SK-N-SH (cell line): ENCODE measurements around the gene COL25A1. TPM values are rescaled to one million over a fixed set of nuclear protein-coding genes. Genes with fewer than 3 reads are reported as not detected.

Source experiments
- CTCF ChIA-PET: fragments of 300-600, 350-600 bp; formaldehyde crosslinking; extraction: SDS; loops from one replicate; lab custom pipeline; 2021; lab: Yijun Ruan, JAX
- POLR2A ChIA-PET: fragments of 350-600 bp; sonication (Branson Sonifier 250); formaldehyde crosslinking; extraction: SDS; loops from one replicate; lab custom pipeline; 2020; ENCODE audit warnings: antibody characterized with exemption, inconsistent platforms; lab: Yijun Ruan, JAX
- DNase-seq: peaks from one replicate; pipeline ENCODE4 v3.0.0; 2012
- H2AFZ ChIP-seq: fragments of 200-600 bp; sonication (generic); 2 replicates; pipeline ENCODE4 v1.8.1; 2016; ENCODE audit warnings: antibody characterized with exemption, mild to moderate bottlenecking, low read depth
- H3F3A ChIP-seq: fragments of 200-600 bp; sonication (generic); replicated peaks from 2 replicates; pipeline ENCODE3; 2016; ENCODE audit warnings: antibody characterized with exemption, mild to moderate bottlenecking; ENCODE audit not compliant: insufficient read depth
- H3K27ac ChIP-seq, 2 experiments: fragments of 200-500 bp in 1 of 2; fragments of 200-600 bp in 1 of 2; sonication (Bioruptor generic) in 1 of 2; sonication (generic), shearing (Covaris generic) in 1 of 2; 2 replicates each; pipeline versions ENCODE4 v1.5.1 to v1.6.1; 2014 to 2016; ENCODE audit warnings: low read depth in 2 of 2, inconsistent platforms in 1 of 2, low read length in 1 of 2, mild to moderate bottlenecking in 1 of 2, mixed read lengths in 1 of 2
- H3K27me3 ChIP-seq: fragments of 200-600 bp; sonication (generic), shearing (Covaris generic); 2 replicates; pipeline ENCODE4 v1.6.1; 2016; ENCODE audit warnings: mixed run types; ENCODE audit not compliant: insufficient read depth
- H3K36me3 ChIP-seq, 2 experiments: fragments of 200-500 bp in 1 of 2; fragments of 200-600 bp in 1 of 2; sonication (Bioruptor generic) in 1 of 2; sonication (generic) in 1 of 2; replicated peaks in 1 of 2; 2 replicates each; pipeline versions ENCODE3 to v1.5.1; 2014 to 2016; ENCODE audit warnings: low read length in 1 of 2, mild to moderate bottlenecking in 1 of 2; ENCODE audit not compliant: insufficient read depth in 2 of 2, control insufficient read depth in 1 of 2
- H3K4me1 ChIP-seq, 2 experiments: fragments of 200-500 bp in 1 of 2; fragments of 200-600 bp in 1 of 2; sonication (Bioruptor generic) in 1 of 2; sonication (generic), shearing (Covaris generic) in 1 of 2; 2 replicates each; pipeline versions ENCODE4 v1.5.1 to v1.6.1; 2014 to 2016; ENCODE audit warnings: low read depth in 1 of 2, low read length in 1 of 2, mixed run types in 1 of 2; ENCODE audit not compliant: insufficient read depth in 2 of 2, control insufficient read depth in 1 of 2
- H3K4me2 ChIP-seq: fragments of 200-600 bp; sonication (generic), shearing (Covaris generic); 2 replicates; pipeline ENCODE4 v1.6.1; 2017; ENCODE audit warnings: mixed run types
- H3K4me3 ChIP-seq, 2 experiments: fragments of 200-500 bp in 1 of 2; fragments of 200-600 bp in 1 of 2; sonication (Bioruptor generic) in 1 of 2; sonication (generic), shearing (Covaris generic) in 1 of 2; 2 replicates each; pipeline versions ENCODE4 v1.5.1 to v1.8.1; 2014 to 2016; ENCODE audit warnings: low read depth in 2 of 2, inconsistent platforms in 1 of 2, low read length in 1 of 2, mild to moderate bottlenecking in 1 of 2, mixed read lengths in 1 of 2, moderate library complexity in 1 of 2
- H3K79me2 ChIP-seq: fragments of 200-600 bp; sonication (generic); 2 replicates; pipeline ENCODE4 v1.8.1; 2017; ENCODE audit warnings: mild to moderate bottlenecking; ENCODE audit not compliant: insufficient read depth
- H3K9ac ChIP-seq: fragments of 200-600 bp; sonication (generic); 2 replicates; pipeline ENCODE4 v1.6.1; 2017; ENCODE audit warnings: mixed run types
- H3K9me2 ChIP-seq: fragments of 200-600 bp; sonication (generic); 2 replicates; pipeline ENCODE4 v1.6.1; 2017; ENCODE audit warnings: mixed run types
- H3K9me3 ChIP-seq: fragments of 200-600 bp; sonication (generic); 2 replicates; pipeline ENCODE4 v1.6.1; 2017; ENCODE audit warnings: mixed run types, mild to moderate bottlenecking, moderate library complexity
- H4K20me1 ChIP-seq: fragments of 200-600 bp; sonication (generic); 2 replicates; pipeline ENCODE4 v1.6.1; 2017; ENCODE audit warnings: mild to moderate bottlenecking, mixed run types; ENCODE audit not compliant: insufficient read depth
- CTCF ChIP-seq: fragments of 200-600 bp; sonication (generic); IDR thresholded peaks from 2 replicates; pipeline ENCODE4 v1.6.1; 2017; ENCODE audit warnings: antibody characterized with exemption, mild to moderate bottlenecking, moderate library complexity
- JUND ChIP-seq: IDR thresholded peaks from 2 replicates; pipeline ENCODE4 v1.4.0; 2012
- MAX ChIP-seq: IDR thresholded peaks from 2 replicates; pipeline ENCODE4 v1.4.0; 2012; ENCODE audit warnings: low read depth
- PBX3 ChIP-seq: IDR thresholded peaks from 2 replicates; pipeline ENCODE4; 2012
- REST ChIP-seq: IDR thresholded peaks from 2 replicates; pipeline ENCODE4 v1.6.1; 2012; ENCODE audit warnings: mild to moderate bottlenecking, low read depth, low read length, moderate library complexity
- RXRA ChIP-seq: IDR thresholded peaks from 2 replicates; pipeline ENCODE4 v1.4.0; 2012; ENCODE audit warnings: low read depth, mild to moderate bottlenecking, borderline replicate concordance
- SMC3 ChIP-seq: IDR thresholded peaks from 2 replicates; pipeline ENCODE4 v1.6.1; 2012; ENCODE audit warnings: low read depth, low read length, improper control_type of control experiment
- TAF1 ChIP-seq: IDR thresholded peaks from 2 replicates; pipeline ENCODE4 v1.6.1; 2012; ENCODE audit warnings: low read depth, mild to moderate bottlenecking, low read length, moderate library complexity, borderline replicate concordance
- TCF12 ChIP-seq: IDR thresholded peaks from 2 replicates; pipeline ENCODE4 v1.4.0; 2012
- USF1 ChIP-seq: IDR thresholded peaks from 2 replicates; pipeline ENCODE4 v1.4.0; 2012; ENCODE audit warnings: low read depth, borderline replicate concordance
- USF2 ChIP-seq: fragments of 150-350 bp; IDR thresholded peaks from 2 replicates; pipeline ENCODE4 v1.6.1; 2017; ENCODE audit warnings: antibody characterized with exemption, low read length, low read depth, borderline replicate concordance
- YY1 ChIP-seq: IDR thresholded peaks from 2 replicates; pipeline ENCODE4 v1.4.0; 2012; ENCODE audit warnings: low read depth, mild to moderate bottlenecking
- WGBS: methylation state at CpG from one replicate; pipeline ENCODE4 v1.1.6; 2017; ENCODE audit warnings: low lambda C conversion rate; 5-methylcytosine and 5-hydroxymethylcytosine counted together
- polyA plus RNA-seq, 3 experiments: library from polyadenylated mRNA; depleted of rRNA; stranded (reverse); fragments of >200 nt; gene quantifications; 2 replicates each; pipeline ENCODE4 v1.2.3, GENCODE V29; 2012

The COL25A1 gene
- polyA plus RNA-seq, 1 of the 3 experiments (the other 2 are of a cell fraction) = not detected

GRCh38 chr4:109209647-109210046 is 92.8 kb downstream of the COL25A1 start:
- TF ChIP-seq JUND = no peak
- no peak for TF ChIP-seq PBX3
- TF ChIP-seq MAX = no peak
- TF ChIP-seq TCF12 = no peak
- no peak for TF ChIP-seq USF1
- TF ChIP-seq SMC3 = no peak
- no peak for TF ChIP-seq TAF1
- no peak for TF ChIP-seq YY1
- TF ChIP-seq USF2 = no peak
- no peak for TF ChIP-seq REST
- no peak for TF ChIP-seq CTCF
- no peak for TF ChIP-seq RXRA
- Histone ChIP-seq H3K9me3 (no peaks in the 10 kb centered on the region), H3K4me3 (no peak overlapping the region), H3K9ac (no peak overlapping the region), H4K20me1 (no peaks in the 10 kb centered on the region), H3K4me1 (no peaks in the 10 kb centered on the region), H3K9me2 (no peaks in the 10 kb centered on the region), H2AFZ (no peak overlapping the region), H3K27me3 (peaks cover 4% of the 10 kb centered on the region; the same call in 1 of the 2 replicates), H3K79me2 (no peaks in the 10 kb centered on the region), H3K36me3 (no peaks in the 10 kb centered on the region), H3K27ac (no peak overlapping the region), H3K4me2 (no peak overlapping the region), H3F3A (no peaks in the 10 kb centered on the region)
- ChIA-PET POLR2A (no interaction called here), CTCF (no interaction called here)
- WGBS = 4% methylated on average over 6 of the region's 6 CpGs
- no peak for DNase-seq
